ENCODE results near the gene FASTK. TPM values are rescaled to one million over a fixed set of nuclear protein-coding genes. Genes with fewer than 3 reads are reported as not detected.
"Not testable (repeated sequence)": the region's sequence is repeated elsewhere in the genome, so short reads cannot be mapped to it uniquely, and the experiment has no call there.

FASTK gene
- total and polyA plus RNA-seq, 4 donors, result 30.9 to 80.7 (median 65.8) TPM

DNA sequence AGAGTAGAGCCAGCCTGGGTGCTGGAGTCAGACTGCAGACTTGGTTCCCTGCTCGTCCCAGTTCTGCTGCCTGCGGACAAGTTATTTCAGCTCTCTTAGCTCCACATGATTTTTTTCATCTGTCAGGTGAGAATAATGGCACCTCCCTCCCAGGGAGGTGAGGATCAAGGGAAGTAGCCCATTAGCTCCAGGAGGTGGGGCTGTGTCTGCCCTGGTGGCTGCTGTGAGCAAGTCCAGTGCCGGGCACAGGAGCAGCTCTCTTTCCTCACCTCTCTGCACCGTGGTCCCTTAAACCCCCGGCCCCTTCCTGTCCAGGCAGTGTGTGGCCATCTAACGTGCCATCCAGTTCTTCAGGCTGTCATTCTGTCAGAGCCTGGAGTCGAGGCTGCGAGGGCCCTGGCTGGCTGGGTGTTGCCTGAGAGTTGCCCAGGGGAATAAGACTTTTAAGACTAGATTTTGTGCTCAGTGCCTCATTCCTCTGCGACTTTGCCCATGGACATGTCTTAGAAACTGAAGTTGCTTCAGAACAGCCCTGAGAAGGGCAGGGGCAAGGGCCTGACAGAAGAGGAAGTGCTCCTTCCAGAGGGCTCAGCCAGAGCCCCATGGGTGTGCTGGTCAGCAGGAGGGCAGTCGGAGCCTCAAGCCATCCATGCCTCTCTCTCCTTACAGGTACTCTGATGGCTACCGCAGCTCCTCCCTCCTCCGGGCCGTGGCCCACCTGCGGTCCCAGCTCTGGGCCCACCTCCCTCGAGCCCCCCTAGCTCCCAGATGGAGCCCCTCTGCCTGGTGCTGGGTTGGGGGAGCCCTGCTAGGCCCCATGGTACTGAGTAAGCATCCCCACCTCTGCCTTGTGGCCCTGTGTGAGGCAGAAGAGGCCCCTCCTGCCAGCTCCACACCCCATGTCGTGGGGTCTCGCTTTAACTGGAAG lies 47.4 kb downstream of the FASTK start:
- no peaks in the 10 kb centered on the region for H3K9me3 ChIP-seq (ENCODE audit: control insufficient read depth, insufficient read depth, low read length)
- no peak for DNase-seq (ENCODE audit: low read depth in 4 of 6, low spot score in 6 of 6)
- H3K36me3 ChIP-seq (ENCODE audit: control insufficient read depth, insufficient read depth, low read length), result peaks cover 69% of the 10 kb centered on the region
- H3K27ac ChIP-seq (ENCODE audit: low read depth, low read length), result no peak overlapping the region
- H3K27me3 ChIP-seq (ENCODE audit: control insufficient read depth, insufficient read depth, low read length), result no peaks in the 10 kb centered on the region
- WGBS (ENCODE audit: insufficient coverage), result 85% methylated on average over 12 of the region's 17 CpGs
- H3K4me3 ChIP-seq (ENCODE audit: low read depth, low read length), result no peak overlapping the region
- peaks cover 15% of the 10 kb centered on the region for H3K4me1 ChIP-seq (ENCODE audit: control insufficient read depth, insufficient read depth, low read length)

DNA sequence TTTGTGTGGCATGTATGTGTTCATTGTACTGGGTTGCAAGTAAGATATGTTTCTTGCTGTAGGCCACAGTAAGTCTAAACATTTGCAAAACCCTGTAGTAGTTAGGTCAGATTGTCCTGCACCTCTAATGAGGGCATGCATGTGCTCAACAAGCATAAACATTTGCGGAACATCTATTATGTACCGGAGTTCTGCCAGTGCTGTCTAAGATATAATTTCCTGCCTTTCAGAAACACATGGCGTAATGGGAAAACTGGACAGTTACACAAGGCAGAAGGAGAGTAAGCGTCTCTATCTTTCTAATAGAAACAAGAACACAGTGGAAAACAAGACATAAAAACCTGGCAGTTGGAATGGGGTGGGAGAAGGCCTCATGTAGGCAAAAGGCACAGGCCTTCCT lies 49.6 kb downstream of the FASTK start:
- WGBS (ENCODE audit: insufficient coverage), result 94% methylated on average over 2 of the region's 4 CpGs
- H3K27me3 ChIP-seq (ENCODE audit: control insufficient read depth, insufficient read depth, low read length), result no peaks in the 10 kb centered on the region
- no peak for DNase-seq (ENCODE audit: low read depth in 4 of 6, low spot score in 6 of 6)
- peaks cover 24% of the 10 kb centered on the region for H3K4me1 ChIP-seq (ENCODE audit: control insufficient read depth, insufficient read depth, low read length)
- no peak overlapping the region for H3K27ac ChIP-seq (ENCODE audit: low read depth, low read length)
- no peaks in the 10 kb centered on the region for H3K9me3 ChIP-seq (ENCODE audit: control insufficient read depth, insufficient read depth, low read length)
- H3K36me3 ChIP-seq (ENCODE audit: control insufficient read depth, insufficient read depth, low read length), result peaks cover 47% of the 10 kb centered on the region
- no peak overlapping the region for H3K4me3 ChIP-seq (ENCODE audit: low read depth, low read length)

DNA sequence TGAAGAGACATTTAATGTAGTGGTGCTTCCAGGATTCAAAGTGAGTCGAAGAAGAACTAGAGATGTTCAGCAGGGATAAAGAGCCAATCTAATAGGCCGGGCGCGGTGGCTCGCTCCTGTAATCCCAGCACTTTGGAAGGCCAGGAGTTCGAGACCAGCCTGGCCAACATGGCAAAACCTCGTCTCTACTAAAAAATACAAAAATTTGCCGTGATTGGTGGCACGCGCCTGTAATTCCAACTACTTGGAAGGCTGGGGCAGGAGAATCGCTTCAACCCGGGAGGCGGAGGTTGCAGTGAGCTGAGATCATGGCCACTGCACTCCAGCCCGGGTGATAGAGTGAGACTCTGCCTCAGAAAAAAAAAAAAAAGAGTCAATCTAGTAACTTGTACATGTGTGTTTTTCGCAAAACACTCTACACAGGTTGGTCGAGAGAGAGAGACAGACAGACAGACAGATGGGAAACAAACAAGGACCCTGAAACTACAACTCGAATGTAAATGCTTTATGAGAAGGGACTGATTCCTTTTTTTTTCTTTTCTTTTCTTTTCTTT lies 51.6 kb downstream of the FASTK start:
- 41% methylated on average over 8 of the region's 17 CpGs for WGBS (ENCODE audit: insufficient coverage)
- H3K27me3 ChIP-seq (ENCODE audit: control insufficient read depth, insufficient read depth, low read length), result no peaks in the 10 kb centered on the region
- H3K27ac ChIP-seq (ENCODE audit: low read depth, low read length), result peak overlapping the region; percentile 89
- DNase-seq (ENCODE audit: low read depth in 4 of 6, low spot score in 6 of 6), result no peak
- H3K4me3 ChIP-seq (ENCODE audit: low read depth, low read length), result peak overlapping the region; percentile 98
- H3K36me3 ChIP-seq (ENCODE audit: control insufficient read depth, insufficient read depth, low read length), result peaks cover 27% of the 10 kb centered on the region
- no peaks in the 10 kb centered on the region for H3K9me3 ChIP-seq (ENCODE audit: control insufficient read depth, insufficient read depth, low read length)
- H3K4me1 ChIP-seq (ENCODE audit: control insufficient read depth, insufficient read depth, low read length), result peaks cover 20% of the 10 kb centered on the region

- Histone ChIP-seq H3K9me3 (ENCODE audit: control insufficient read depth, insufficient read depth, low read length) (no peaks in the 10 kb centered on the region), H3K4me1 (ENCODE audit: control insufficient read depth, insufficient read depth, low read length) (peaks cover 20% of the 10 kb centered on the region), H3K36me3 (ENCODE audit: control insufficient read depth, insufficient read depth, low read length) (peaks cover 21% of the 10 kb centered on the region), H3K27me3 (ENCODE audit: control insufficient read depth, insufficient read depth, low read length) (peaks cover 1% of the 10 kb centered on the region), H3K4me3 (ENCODE audit: low read depth, low read length) (peak within 1 kb of the TSS; percentile 98), H3K27ac (ENCODE audit: low read depth, low read length) (peak within 1 kb of the TSS; percentile 89)
- DNase-seq (ENCODE audit: low read depth in 4 of 6, low spot score in 6 of 6), result peak; percentile 99 to 100 (median 99)
- WGBS (ENCODE audit: insufficient coverage), result under 1% methylated on average over 48 of the region's 53 CpGs
Measured at GRCh38 chr7:151028131-151028947, 52.3 kb downstream of the FASTK start, which contains the start of gene ABCB8. ABCB8 (plus strand) TSS chr7:151028450; CDS start chr7:151028516, 66 bp downstream.

DNA sequence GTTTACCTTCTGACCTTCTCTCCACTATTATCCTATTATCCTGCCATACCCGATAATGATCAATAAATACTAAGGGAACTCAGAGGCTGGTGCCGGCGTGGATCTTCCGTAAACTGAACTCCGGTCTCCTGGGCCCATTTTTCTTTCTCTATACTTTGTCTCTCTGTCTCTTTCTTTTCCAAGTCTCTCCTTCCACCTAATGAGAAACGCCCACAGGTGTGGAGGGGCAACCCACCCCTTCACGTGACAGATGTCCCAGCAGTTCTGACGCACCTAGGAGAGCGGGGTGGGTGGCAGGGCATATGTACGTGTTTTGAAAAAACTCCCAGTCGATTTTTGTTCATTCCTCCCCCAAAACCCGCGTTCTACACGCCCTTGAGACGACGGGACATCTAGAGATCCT lies 52.9 kb downstream of the FASTK start:
- peak overlapping the region; percentile 53 for H3K27ac ChIP-seq (ENCODE audit: low read depth, low read length)
- 13% methylated on average over 9 of the region's 16 CpGs for WGBS (ENCODE audit: insufficient coverage)
- DNase-seq (ENCODE audit: low read depth in 4 of 6, low spot score in 6 of 6), result not testable (repeated sequence)

GRCh38 chr7:151026771-151027727 lies 53.6 kb downstream of the FASTK start:
- not testable (repeated sequence) for H3K27ac ChIP-seq (ENCODE audit: low read depth, low read length); DNase-seq (ENCODE audit: low read depth in 4 of 6, low spot score in 6 of 6); H3K36me3 ChIP-seq (ENCODE audit: control insufficient read depth, insufficient read depth, low read length); H3K27me3 ChIP-seq (ENCODE audit: control insufficient read depth, insufficient read depth, low read length); H3K9me3 ChIP-seq (ENCODE audit: control insufficient read depth, insufficient read depth, low read length)
- peaks cover 20% of the 10 kb centered on the region for H3K4me1 ChIP-seq (ENCODE audit: control insufficient read depth, insufficient read depth, low read length)
- peak overlapping the region; percentile 98 for H3K4me3 ChIP-seq (ENCODE audit: low read depth, low read length)
- WGBS (ENCODE audit: insufficient coverage), result 29% methylated on average over 13 of the region's 19 CpGs

More for the DNA sequence above, 52.9 kb downstream of the FASTK start:
- Histone ChIP-seq H3K4me3 (ENCODE audit: low read depth, low read length) (peak overlapping the region; percentile 98), H3K36me3 (ENCODE audit: control insufficient read depth, insufficient read depth, low read length) (peaks cover 14% of the 10 kb centered on the region), H3K4me1 (ENCODE audit: control insufficient read depth, insufficient read depth, low read length) (peaks cover 20% of the 10 kb centered on the region)
- not testable (repeated sequence) for H3K9me3 ChIP-seq (ENCODE audit: control insufficient read depth, insufficient read depth, low read length); H3K27me3 ChIP-seq (ENCODE audit: control insufficient read depth, insufficient read depth, low read length)

Other genes starting within 250 kb of the FASTK start
- gene AOC1, start 228.3 kb downstream of the FASTK start, total RNA-seq, result under 1 TPM in 1 of 2 donors, not detected in 1; 0.20 TPM
- gene AOC1, start 228.3 kb downstream of the FASTK start, polyA plus RNA-seq (ENCODE audit: insufficient read length in 2 of 2), result under 1 TPM; 0.27 to 0.78 TPM
- 10 to 100 TPM in 1 of 2 donors, 1 to 10 TPM in 1; 9.1 to 14.4 TPM for gene KCNH2, start 102.5 kb downstream of the FASTK start, total RNA-seq
- gene KCNH2, start 102.5 kb downstream of the FASTK start, polyA plus RNA-seq (ENCODE audit: insufficient read length in 2 of 2), result 10 to 100 TPM; 35.3 to 39.4 TPM
- 10 to 100 TPM in 1 of 2 donors, 1 to 10 TPM in 1; 2.4 to 13.4 TPM for gene NOS3, start 89.8 kb downstream of the FASTK start, total RNA-seq
- 10 to 100 TPM in 1 of 2 donors, 1 to 10 TPM in 1; 7.3 to 11.3 TPM for gene NOS3, start 89.8 kb downstream of the FASTK start, polyA plus RNA-seq (ENCODE audit: insufficient read length in 2 of 2)
- 1 to 10 TPM; 2.3 to 3.6 TPM for gene ATG9B, start 56.3 kb downstream of the FASTK start, total RNA-seq
- gene ATG9B, start 56.3 kb downstream of the FASTK start, polyA plus RNA-seq (ENCODE audit: insufficient read length in 2 of 2), result 10 to 100 TPM; 20.6 to 21.3 TPM
- gene ABCB8, start 52.4 kb downstream of the FASTK start, total RNA-seq, result 10 to 100 TPM; 23.1 to 29.1 TPM
- 10 to 100 TPM; 46.4 to 69.4 TPM for gene ABCB8, start 52.4 kb downstream of the FASTK start, polyA plus RNA-seq (ENCODE audit: insufficient read length in 2 of 2)
- 1 to 10 TPM; 1.5 to 2.0 TPM for gene ASIC3, start 32.3 kb downstream of the FASTK start, total RNA-seq
- gene ASIC3, start 32.3 kb downstream of the FASTK start, polyA plus RNA-seq (ENCODE audit: insufficient read length in 2 of 2), result 10 to 100 TPM; 15.5 to 18.0 TPM
- gene CDK5, start 22.9 kb downstream of the FASTK start, total RNA-seq, result 10 to 100 TPM; 33.3 to 42.8 TPM
- gene CDK5, start 22.9 kb downstream of the FASTK start, polyA plus RNA-seq (ENCODE audit: insufficient read length in 2 of 2), result 10 to 100 TPM; 86.7 to 94.3 TPM
- gene SLC4A2, start 21.2 kb downstream of the FASTK start, total RNA-seq, result 100 to 1,000 TPM in 1 of 2 donors, 10 to 100 TPM in 1; 27.5 to 101 TPM
- gene SLC4A2, start 21.2 kb downstream of the FASTK start, polyA plus RNA-seq (ENCODE audit: insufficient read length in 2 of 2), result 10 to 100 TPM; 69.3 to 89.8 TPM
- 10 to 100 TPM in 1 of 2 donors, 1 to 10 TPM in 1; 8.5 to 25.0 TPM for gene TMUB1, start 2.7 kb upstream of the FASTK start, total RNA-seq
- 10 to 100 TPM; 51.0 to 57.2 TPM for gene TMUB1, start 2.7 kb upstream of the FASTK start, polyA plus RNA-seq (ENCODE audit: insufficient read length in 2 of 2)
- gene AGAP3, start 5.7 kb upstream of the FASTK start, total RNA-seq, result 10 to 100 TPM; 45.7 to 56.8 TPM
- gene AGAP3, start 5.7 kb upstream of the FASTK start, polyA plus RNA-seq (ENCODE audit: insufficient read length in 2 of 2), result 100 to 1,000 TPM; 212 to 247 TPM
- 1 to 10 TPM; 1.3 to 2.4 TPM for gene GBX1, start 86.9 kb upstream of the FASTK start, total RNA-seq
- gene GBX1, start 86.9 kb upstream of the FASTK start, polyA plus RNA-seq (ENCODE audit: insufficient read length in 2 of 2), result 1 to 10 TPM; 5.1 to 7.3 TPM
- gene ASB10, start 106.4 kb upstream of the FASTK start, total RNA-seq, result not detected
- under 1 TPM in 1 of 2 donors, not detected in 1; 0.12 TPM for gene ASB10, start 106.4 kb upstream of the FASTK start, polyA plus RNA-seq (ENCODE audit: insufficient read length in 2 of 2)
- not detected for gene H2BK1, start 129.7 kb upstream of the FASTK start, total RNA-seq
- gene H2BK1, start 129.7 kb upstream of the FASTK start, polyA plus RNA-seq (ENCODE audit: insufficient read length in 2 of 2), result not detected
- gene ABCF2, start 146.4 kb upstream of the FASTK start, total RNA-seq, result 10 to 100 TPM; 23.6 to 32.1 TPM
- gene ABCF2, start 146.4 kb upstream of the FASTK start, polyA plus RNA-seq (ENCODE audit: insufficient read length in 2 of 2), result 10 to 100 TPM; 35.8 to 38.3 TPM
- 10 to 100 TPM; 19.7 to 25.5 TPM for gene CHPF2, start 151.7 kb upstream of the FASTK start, total RNA-seq
- gene CHPF2, start 151.7 kb upstream of the FASTK start, polyA plus RNA-seq (ENCODE audit: insufficient read length in 2 of 2), result 10 to 100 TPM; 21.8 to 25.3 TPM
- 100 to 1,000 TPM in 1 of 2 donors, 10 to 100 TPM in 1; 84.2 to 119 TPM for gene SMARCD3, start 167.9 kb upstream of the FASTK start, total RNA-seq
- 100 to 1,000 TPM; 298 TPM for gene SMARCD3, start 167.9 kb upstream of the FASTK start, polyA plus RNA-seq (ENCODE audit: insufficient read length in 2 of 2)

Measured in spinal cord (tissue), 10 donors.